Muscle layer of duodenum (tissue), 2 donors: ENCODE data around the gene TCF23.

Source experiments
- H3K27ac ChIP-seq: one replicate; pipeline ENCODE4 v1.7.0; 2013; ENCODE audit warnings: mild to moderate bottlenecking, low read length
- H3K27me3 ChIP-seq: one replicate; pipeline ENCODE4 v1.7.0; 2013; ENCODE audit warnings: low read depth, mild to moderate bottlenecking, control low read depth, low read length
- H3K36me3 ChIP-seq, 2 donors: one replicate each; pipeline ENCODE4 v1.7.0; 2013; ENCODE audit warnings: low read length in 2 of 2, control low read depth in 1 of 2, mild to moderate bottlenecking in 1 of 2; ENCODE audit not compliant: insufficient read depth in 2 of 2, control insufficient read depth in 1 of 2
- H3K4me1 ChIP-seq, 2 donors: one replicate each; pipeline ENCODE4 v1.7.0; 2013; ENCODE audit warnings: low read length in 2 of 2, mild to moderate bottlenecking in 2 of 2, control low read depth in 1 of 2, moderate library complexity in 1 of 2; ENCODE audit not compliant: insufficient read depth in 2 of 2, control insufficient read depth in 1 of 2
- H3K4me3 ChIP-seq, 2 donors: one replicate each; pipeline ENCODE4 v1.7.0; 2013; ENCODE audit warnings: low read length in 2 of 2, low read depth in 1 of 2, mild to moderate bottlenecking in 1 of 2
- H3K9me3 ChIP-seq, 2 donors: one replicate each; pipeline ENCODE4 v1.7.0; 2013; ENCODE audit warnings: low read length in 2 of 2, control low read depth in 1 of 2, mild to moderate bottlenecking in 1 of 2; ENCODE audit not compliant: control insufficient read depth in 1 of 2
- donor health status: healthy.

Gene TCF23

DNA sequence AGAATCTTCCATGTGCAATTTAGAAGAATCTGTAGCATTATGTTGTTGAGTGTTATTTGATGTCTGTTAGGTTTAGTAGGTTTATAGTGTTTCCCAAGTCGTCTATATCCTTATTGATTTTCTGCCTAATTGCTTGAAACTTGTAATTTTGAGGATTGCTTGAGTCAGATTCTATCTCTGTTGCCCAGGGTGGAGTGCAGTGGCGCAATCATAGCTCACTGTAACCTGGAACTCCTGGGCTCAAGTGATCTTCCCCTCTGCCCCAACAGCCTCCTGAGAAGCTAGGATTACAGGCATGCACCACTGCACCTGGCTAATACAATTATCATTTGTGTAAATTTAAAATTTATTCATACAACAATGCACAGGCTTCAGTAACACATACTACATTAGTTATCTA lies 3.1 kb upstream of the TCF23 start:
- no peaks in the 10 kb centered on the region for H3K36me3 ChIP-seq
- no peaks in the 10 kb centered on the region for H3K4me1 ChIP-seq
- no peak overlapping the region for H3K4me3 ChIP-seq
- no peaks in the 10 kb centered on the region for H3K9me3 ChIP-seq
- H3K27me3 ChIP-seq = no peaks in the 10 kb centered on the region
- no peak overlapping the region for H3K27ac ChIP-seq

GRCh38 chr2:27147935-27148334 lies 869 bp upstream of the TCF23 start:
- Histone ChIP-seq H3K27ac (no peak overlapping the region), H3K4me1 (no peaks in the 10 kb centered on the region), H3K4me3 (no peak overlapping the region), H3K27me3 (no peaks in the 10 kb centered on the region), H3K9me3 (no peaks in the 10 kb centered on the region), H3K36me3 (no peaks in the 10 kb centered on the region)

- Histone ChIP-seq H3K4me1 (no peaks in the 10 kb centered on the region), H3K36me3 (no peaks in the 10 kb centered on the region), H3K27me3 (no peaks in the 10 kb centered on the region), H3K27ac (no peak overlapping the region), H3K9me3 (no peaks in the 10 kb centered on the region), H3K4me3 (no peak overlapping the region)
These were observed 984 bp downstream of the TCF23 start for GRCh38 chr2:27149570-27150405.

- H3K4me3 ChIP-seq = no peak overlapping the region
- no peaks in the 10 kb centered on the region for H3K4me1 ChIP-seq
- no peaks in the 10 kb centered on the region for H3K9me3 ChIP-seq
- no peak overlapping the region for H3K27ac ChIP-seq
- H3K36me3 ChIP-seq = no peaks in the 10 kb centered on the region
- no peaks in the 10 kb centered on the region for H3K27me3 ChIP-seq
These were observed 1.9 kb downstream of the TCF23 start for GRCh38 chr2:27150639-27151230.

- Histone ChIP-seq H3K4me1 (no peaks in the 10 kb centered on the region), H3K4me3 (no peak overlapping the region), H3K27ac (no peak overlapping the region)
These were observed 3.4 kb downstream of the TCF23 start for GRCh38 chr2:27152102-27152795.

DNA sequence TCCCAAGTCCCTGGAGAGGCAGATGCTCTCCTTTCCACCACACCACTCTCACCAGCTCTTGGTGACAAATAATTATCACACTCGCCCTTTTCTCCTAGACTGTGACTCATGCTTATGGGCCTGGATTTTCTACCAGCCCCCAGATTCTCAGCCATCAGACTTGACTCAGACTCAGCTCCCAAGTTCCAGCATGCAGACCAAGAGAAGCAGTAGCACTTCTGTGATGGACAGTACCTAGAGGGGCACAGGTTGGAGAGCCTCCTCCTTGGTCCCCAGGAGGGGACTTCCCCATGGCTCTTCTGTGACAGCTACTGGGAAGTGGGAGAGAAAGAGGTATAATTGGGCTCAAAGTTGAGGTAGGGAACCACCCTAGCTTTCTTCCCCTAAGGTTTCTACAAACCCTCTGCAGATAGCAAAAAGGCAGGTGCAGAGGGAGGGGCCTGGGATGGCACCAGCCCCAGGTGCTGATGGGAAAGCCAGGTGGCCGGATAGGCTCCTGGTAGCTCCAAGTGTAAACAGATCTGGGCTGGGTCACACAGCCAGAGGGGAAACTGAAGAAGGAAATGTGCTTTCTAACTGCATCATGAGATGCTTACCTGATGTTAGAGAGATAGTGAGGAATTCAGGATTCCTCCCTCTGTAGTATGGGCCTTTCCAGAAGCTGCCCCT lies 4.1 kb downstream of the TCF23 start:
- H3K27me3 ChIP-seq = no peaks in the 10 kb centered on the region
- no peaks in the 10 kb centered on the region for H3K9me3 ChIP-seq
- H3K27ac ChIP-seq = no peak overlapping the region

More at GRCh38 chr2:27152102-27152795, 3.4 kb downstream of the TCF23 start:
- Histone ChIP-seq H3K9me3 (no peaks in the 10 kb centered on the region), H3K27me3 (no peaks in the 10 kb centered on the region), H3K36me3 (no peaks in the 10 kb centered on the region)

DNA sequence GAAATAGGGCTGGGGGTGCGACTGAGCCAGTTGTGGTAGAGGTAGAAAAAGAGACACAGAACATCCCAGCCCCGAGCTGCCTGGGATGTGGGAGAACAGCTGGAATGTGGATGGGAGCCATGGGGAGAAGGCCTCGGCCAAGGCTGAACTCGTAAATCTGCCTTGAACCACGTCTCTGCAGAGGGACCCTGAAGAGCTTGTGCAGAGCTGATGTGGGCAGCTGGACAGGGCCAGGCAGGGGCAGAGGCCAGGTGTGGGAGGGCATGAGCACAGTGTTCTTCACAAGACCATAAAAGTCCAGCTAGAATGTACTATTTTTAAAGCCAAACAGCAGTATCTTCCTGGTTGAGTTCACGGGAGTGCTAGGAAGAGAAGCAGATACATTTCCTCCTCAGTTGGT lies 5.7 kb downstream of the TCF23 start:
- Histone ChIP-seq H3K27ac (no peak overlapping the region), H3K4me1 (no peaks in the 10 kb centered on the region), H3K27me3 (no peaks in the 10 kb centered on the region), H3K4me3 (no peak overlapping the region), H3K36me3 (no peaks in the 10 kb centered on the region), H3K9me3 (no peaks in the 10 kb centered on the region)

More for the DNA sequence above, 4.1 kb downstream of the TCF23 start:
- Histone ChIP-seq H3K4me1 (no peaks in the 10 kb centered on the region), H3K36me3 (no peaks in the 10 kb centered on the region), H3K4me3 (no peak overlapping the region)

DNA sequence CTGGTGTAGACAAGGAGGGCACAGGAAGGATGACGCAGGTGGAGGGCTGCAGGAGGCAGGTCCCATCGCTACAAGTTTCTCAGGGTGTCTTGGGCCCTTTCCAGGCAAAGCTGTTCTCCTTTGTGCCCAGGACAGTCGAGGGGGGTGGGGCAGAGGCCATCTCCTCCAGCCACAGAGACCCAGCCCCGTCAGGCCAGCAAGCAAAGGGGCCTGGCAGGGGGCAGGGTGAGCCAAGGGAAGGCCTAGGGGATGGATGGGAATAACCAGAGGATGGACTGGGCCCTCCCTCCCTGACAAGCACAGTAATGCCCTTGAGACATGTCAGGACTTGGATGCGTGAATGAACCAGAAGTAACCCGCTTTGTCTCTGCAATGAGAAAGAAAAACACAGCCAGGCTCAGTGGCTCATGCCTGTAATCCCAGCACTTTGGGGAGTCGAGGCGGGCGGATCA lies 6.3 kb downstream of the TCF23 start:
- Histone ChIP-seq H3K27me3 (no peaks in the 10 kb centered on the region), H3K27ac (no peak overlapping the region), H3K4me1 (no peaks in the 10 kb centered on the region), H3K4me3 (no peak overlapping the region), H3K36me3 (no peaks in the 10 kb centered on the region), H3K9me3 (no peaks in the 10 kb centered on the region)

GRCh38 chr2:27158468-27158867 lies 9.7 kb downstream of the TCF23 start:
- H3K27me3 ChIP-seq = no peaks in the 10 kb centered on the region
- no peaks in the 10 kb centered on the region for H3K9me3 ChIP-seq
- H3K36me3 ChIP-seq = no peaks in the 10 kb centered on the region
- H3K4me3 ChIP-seq = no peak overlapping the region
- H3K4me1 ChIP-seq = no peaks in the 10 kb centered on the region
- H3K27ac ChIP-seq = no peak overlapping the region

- no peak overlapping the region for H3K27ac ChIP-seq
- no peaks in the 10 kb centered on the region for H3K9me3 ChIP-seq
- no peaks in the 10 kb centered on the region for H3K27me3 ChIP-seq
- no peaks in the 10 kb centered on the region for H3K36me3 ChIP-seq
- no peak overlapping the region for H3K4me3 ChIP-seq
- no peaks in the 10 kb centered on the region for H3K4me1 ChIP-seq
These were observed 10.5 kb downstream of the TCF23 start for GRCh38 chr2:27159271-27159670.

GRCh38 chr2:27160191-27160590 lies 11.4 kb downstream of the TCF23 start:
- H3K4me3 ChIP-seq = no peak overlapping the region
- H3K9me3 ChIP-seq = no peaks in the 10 kb centered on the region
- H3K27me3 ChIP-seq = no peaks in the 10 kb centered on the region
- H3K27ac ChIP-seq = no peak overlapping the region
- H3K36me3 ChIP-seq = no peaks in the 10 kb centered on the region
- H3K4me1 ChIP-seq = no peaks in the 10 kb centered on the region
